ENCODE results near the gene YOD1. TPM values are rescaled to one million over a fixed set of nuclear protein-coding genes. Genes with fewer than 3 reads are reported as not detected.

Gene YOD1
- total and polyA plus RNA-seq, 2 of the 13 experiments (the other 11 are each of a cell fraction or from before 2014, with no cell fraction given), result 3.4 to 9.1 TPM

DNA sequence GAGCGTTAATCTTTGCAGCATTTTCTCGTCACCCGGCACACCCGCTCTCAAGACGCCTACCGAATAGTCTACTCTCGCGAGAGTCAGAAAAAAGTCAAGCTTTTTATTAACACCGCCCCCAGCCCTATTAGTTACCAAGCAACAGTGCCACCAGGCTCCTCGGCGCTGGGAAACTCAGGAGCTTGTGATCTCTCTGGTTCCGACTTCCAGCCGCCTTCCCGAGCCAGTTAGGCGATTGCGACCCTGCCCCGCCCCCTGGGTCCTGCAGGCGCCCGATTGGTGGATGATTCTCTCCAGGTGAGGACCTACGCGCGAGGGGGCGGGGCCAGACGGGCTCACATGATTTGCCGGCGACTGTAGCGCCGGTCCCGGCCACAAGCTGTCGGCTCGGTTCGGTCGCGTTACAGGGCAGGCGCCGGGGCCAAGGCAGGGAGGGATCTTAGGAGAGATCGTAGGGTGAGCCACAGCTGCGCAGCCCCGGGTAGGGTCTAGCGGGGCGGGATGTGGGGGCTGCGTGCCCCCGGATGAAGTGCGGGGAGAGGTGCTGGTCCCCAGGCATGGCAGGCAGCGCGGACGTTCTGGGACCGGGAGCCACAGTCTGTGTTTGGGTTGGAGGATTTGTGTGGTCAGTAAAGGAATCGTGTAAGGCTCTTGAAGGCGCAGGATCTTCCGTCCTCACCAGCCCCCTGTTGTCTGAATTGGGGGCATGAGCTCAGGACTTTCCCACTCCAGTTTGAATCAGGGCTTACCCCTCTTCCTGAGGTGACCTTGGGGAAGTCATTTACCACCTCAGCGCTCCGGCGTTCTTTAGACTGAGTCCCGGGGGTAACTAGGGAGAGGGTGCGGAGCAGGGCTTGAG, 2.1 kb upstream of the YOD1 start, which contains the start of gene PFKFB2 (continued):
- TF ChIP-seq ZMYM4 (CRISPR knock-in tag; IDR thresholded peaks at IDR 0.05), result peak; percentile 85
- no peak for TF ChIP-seq JARID2 (CRISPR knock-in tag; IDR thresholded peaks at IDR 0.05; ENCODE audit: insufficient replicate concordance)
- peak; percentile 69; the same call in 1 of the 2 replicates for TF ChIP-seq MED13 (CRISPR knock-in tag; IDR thresholded peaks at IDR 0.05)
- TF ChIP-seq BCLAF1 (IDR thresholded peaks at IDR 0.05), result no peak
- peak; percentile 50 for TF ChIP-seq SKI (IDR thresholded peaks at IDR 0.05; ENCODE audit: partially characterized antibody)
- TF ChIP-seq, protein P1, sequence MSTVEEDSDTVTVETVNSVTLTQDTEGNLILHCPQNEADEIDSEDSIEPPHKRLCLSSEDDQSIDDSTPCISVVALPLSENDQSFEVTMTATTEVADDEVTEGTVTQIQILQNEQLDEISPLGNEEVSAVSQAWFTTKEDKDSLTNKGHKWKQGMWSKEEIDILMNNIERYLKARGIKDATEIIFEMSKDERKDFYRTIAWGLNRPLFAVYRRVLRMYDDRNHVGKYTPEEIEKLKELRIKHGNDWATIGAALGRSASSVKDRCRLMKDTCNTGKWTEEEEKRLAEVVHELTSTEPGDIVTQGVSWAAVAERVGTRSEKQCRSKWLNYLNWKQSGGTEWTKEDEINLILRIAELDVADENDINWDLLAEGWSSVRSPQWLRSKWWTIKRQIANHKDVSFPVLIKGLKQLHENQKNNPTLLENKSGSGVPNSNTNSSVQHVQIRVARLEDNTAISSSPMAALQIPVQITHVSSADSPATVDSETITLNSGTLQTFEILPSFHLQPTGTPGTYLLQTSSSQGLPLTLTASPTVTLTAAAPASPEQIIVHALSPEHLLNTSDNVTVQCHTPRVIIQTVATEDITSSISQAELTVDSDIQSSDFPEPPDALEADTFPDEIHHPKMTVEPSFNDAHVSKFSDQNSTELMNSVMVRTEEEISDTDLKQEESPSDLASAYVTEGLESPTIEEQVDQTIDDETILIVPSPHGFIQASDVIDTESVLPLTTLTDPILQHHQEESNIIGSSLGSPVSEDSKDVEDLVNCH (CRISPR knock-in tag; IDR thresholded peaks at IDR 0.05), result no peak
- TF ChIP-seq ZNF678 (CRISPR knock-in tag; IDR thresholded peaks at IDR 0.05), result peak; percentile 60; the same call in 1 of the 2 replicates
- TF ChIP-seq ZBTB25 (CRISPR knock-in tag; IDR thresholded peaks at IDR 0.05), result 0 out of 2 replicates have a peak, but pooled peaks have one; percentile 48
